Kidney glomerular epithelial cell (primary cell): ENCODE data around the gene UNC13C.
A peak's percentile ranks its signal among the peaks of the same experiment; 100 is the strongest.
"Not testable (repeated sequence)": the region's sequence is repeated elsewhere in the genome, so short reads cannot be mapped to it uniquely, and the experiment has no call there.

Source experiments
- DNase-seq: peaks from one replicate; lab custom pipeline; 2025; lab: John Stamatoyannopoulos, UW

UNC13C gene

GRCh38 chr15:53978253-53978906 is at the start of gene UNC13C:
Gene UNC13C, plus strand, starts transcription at chr15:53978441. Its CDS starts 34,463 bp downstream, at chr15:54012904.
- peak; percentile 24 for DNase-seq

GRCh38 chr15:53936137-53936536 is 42.1 kb upstream of the UNC13C start:
- no peak for DNase-seq

GRCh38 chr15:53937632-53938031 is 40.6 kb upstream of the UNC13C start:
- not testable (repeated sequence) for DNase-seq

GRCh38 chr15:53950572-53950971 is 27.7 kb upstream of the UNC13C start:
- DNase-seq: no peak

- DNase-seq: no peak
Measured at GRCh38 chr15:53955396-53955795, 22.8 kb upstream of the UNC13C start.

GRCh38 chr15:53962646-53963561 is 15.3 kb upstream of the UNC13C start:
- no peak for DNase-seq

- DNase-seq: no peak
Measured at GRCh38 chr15:53963801-53964200, 14.4 kb upstream of the UNC13C start.

- DNase-seq: no peak
Measured at GRCh38 chr15:53974121-53974520, 4.1 kb upstream of the UNC13C start.

- DNase-seq: no peak
Measured at GRCh38 chr15:53974813-53975212, 3.4 kb upstream of the UNC13C start.

GRCh38 chr15:53976844-53977392 is 1.3 kb upstream of the UNC13C start:
- peak; percentile 27 for DNase-seq

- DNase-seq: no peak
Measured at GRCh38 chr15:53979051-53979788, 979 bp downstream of the UNC13C start.

GRCh38 chr15:53980021-53980420 is 1.8 kb downstream of the UNC13C start:
- DNase-seq: no peak

GRCh38 chr15:53982071-53982680 is 3.9 kb downstream of the UNC13C start:
- no peak for DNase-seq

- no peak for DNase-seq
Measured at GRCh38 chr15:53982876-53983275, 4.6 kb downstream of the UNC13C start.

GRCh38 chr15:53984221-53984620 is 6.0 kb downstream of the UNC13C start:
- no peak for DNase-seq

GRCh38 chr15:53985562-53985961 is 7.3 kb downstream of the UNC13C start:
- no peak for DNase-seq

GRCh38 chr15:53987480-53987879 is 9.2 kb downstream of the UNC13C start:
- no peak for DNase-seq

GRCh38 chr15:54007256-54007655 is 29.0 kb downstream of the UNC13C start:
- DNase-seq: no peak

GRCh38 chr15:54011656-54012055 is 33.4 kb downstream of the UNC13C start:
- no peak for DNase-seq

GRCh38 chr15:54014067-54014655 is 35.9 kb downstream of the UNC13C start:
- DNase-seq: no peak

- no peak for DNase-seq
Measured at GRCh38 chr15:54017251-54017650, 39.0 kb downstream of the UNC13C start.
